Keratinocyte (primary cell): ENCODE results near the gene FUZ.

Experiments used
- EZH2 ChIP-seq: IDR thresholded peaks from one replicate; pipeline ENCODE4 v1.6.1; 2012; ENCODE audit warnings: inconsistent platforms, mild to moderate bottlenecking, low read length, moderate library complexity
- TF ChIP-seq, protein P1 (sequence below), 3 experiments: IDR thresholded peaks in 1 of 3; conservative IDR thresholded peaks in 1 of 3; optimal IDR thresholded peaks in 1 of 3; 2 replicates in 2 of 3; 3 replicates in 1 of 3; pipeline versions ENCODE3 to v1.5.1; 2011; ENCODE audit warnings: low read length in 3 of 3, mild to moderate bottlenecking in 3 of 3, moderate library complexity in 2 of 3, control low read depth in 1 of 3, inconsistent platforms in 1 of 3; ENCODE audit not compliant: insufficient read depth in 2 of 3; ENCODE audit errors: extremely low read depth in 1 of 3

DNA sequence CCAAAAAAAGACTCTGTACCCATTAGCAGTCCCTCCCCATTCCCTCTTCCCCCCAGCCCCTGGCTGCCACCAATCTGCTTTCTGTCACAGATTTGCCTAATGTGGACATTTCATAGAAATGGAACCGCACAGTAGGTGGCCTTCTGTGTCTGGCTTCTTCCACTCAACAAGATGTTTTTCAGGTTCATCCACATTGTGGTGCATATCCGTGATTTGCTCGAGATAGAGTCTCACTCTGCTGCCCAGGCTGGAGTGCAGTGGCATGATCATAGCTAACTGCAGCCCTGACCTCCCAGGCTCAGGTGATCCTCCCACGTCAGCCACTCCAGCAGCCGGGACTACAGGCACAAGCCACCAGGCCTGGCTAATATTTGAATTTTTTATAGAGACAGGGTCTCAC, 25.3 kb downstream of the FUZ start:
- TF ChIP-seq, protein P1, sequence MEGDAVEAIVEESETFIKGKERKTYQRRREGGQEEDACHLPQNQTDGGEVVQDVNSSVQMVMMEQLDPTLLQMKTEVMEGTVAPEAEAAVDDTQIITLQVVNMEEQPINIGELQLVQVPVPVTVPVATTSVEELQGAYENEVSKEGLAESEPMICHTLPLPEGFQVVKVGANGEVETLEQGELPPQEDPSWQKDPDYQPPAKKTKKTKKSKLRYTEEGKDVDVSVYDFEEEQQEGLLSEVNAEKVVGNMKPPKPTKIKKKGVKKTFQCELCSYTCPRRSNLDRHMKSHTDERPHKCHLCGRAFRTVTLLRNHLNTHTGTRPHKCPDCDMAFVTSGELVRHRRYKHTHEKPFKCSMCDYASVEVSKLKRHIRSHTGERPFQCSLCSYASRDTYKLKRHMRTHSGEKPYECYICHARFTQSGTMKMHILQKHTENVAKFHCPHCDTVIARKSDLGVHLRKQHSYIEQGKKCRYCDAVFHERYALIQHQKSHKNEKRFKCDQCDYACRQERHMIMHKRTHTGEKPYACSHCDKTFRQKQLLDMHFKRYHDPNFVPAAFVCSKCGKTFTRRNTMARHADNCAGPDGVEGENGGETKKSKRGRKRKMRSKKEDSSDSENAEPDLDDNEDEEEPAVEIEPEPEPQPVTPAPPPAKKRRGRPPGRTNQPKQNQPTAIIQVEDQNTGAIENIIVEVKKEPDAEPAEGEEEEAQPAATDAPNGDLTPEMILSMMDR (optimal IDR thresholded peaks at IDR 0.05 in 1 of 3, IDR thresholded peaks at IDR 0.05 in 1 of 3, conservative IDR thresholded peaks at IDR 0.05 in 1 of 3; ENCODE audit: extremely low read depth in 1 of 3, insufficient read depth in 2 of 3, low read length in 3 of 3): no peak
- TF ChIP-seq EZH2: no peak
